SK-N-SH treated with all-trans-retinoic acid at 6 μM for 48 hours (cell line): ENCODE data around the gene TCF3.

Source experiments
- ATAC-seq: fragments of 200-7000 bp; cut with Tn5 transposase; 3 replicates; pipeline ENCODE4 v1.9.1; 2020; ENCODE audit warnings: mild to moderate bottlenecking, moderate library complexity
- ARNTL ChIP-seq: fragments of 450-650 bp; formaldehyde crosslinking; IDR thresholded peaks from 2 replicates; pipeline ENCODE4 v1.5.0; 2020; ENCODE audit warnings: low read depth, mild to moderate bottlenecking, moderate library complexity, borderline replicate concordance
- BACH2 ChIP-seq: fragments of 250-450 bp; sonication (Bioruptor Pico); IDR thresholded peaks from 2 replicates; pipeline ENCODE4 v1.9.0; 2021; ENCODE audit warnings: mild to moderate bottlenecking, borderline replicate concordance
- CSDC2 ChIP-seq: fragments of 250-450 bp; sonication (Bioruptor Pico); IDR thresholded peaks from 2 replicates; pipeline ENCODE4 v1.5.0; 2020; ENCODE audit warnings: mild to moderate bottlenecking, moderate library complexity
- ESRRG ChIP-seq: fragments of 250-450 bp; sonication (Bioruptor Pico); IDR thresholded peaks from 2 replicates; pipeline ENCODE4 v1.6.1; 2021; ENCODE audit warnings: mild to moderate bottlenecking
- GLIS3 ChIP-seq: fragments of 250-450 bp; sonication (Bioruptor Pico); IDR thresholded peaks from 2 replicates; pipeline ENCODE4 v1.5.0; 2020; ENCODE audit warnings: mild to moderate bottlenecking, moderate library complexity
- ISL1 ChIP-seq: fragments of 250-450 bp; sonication (Bioruptor Pico); IDR thresholded peaks from 2 replicates; pipeline ENCODE4 v2.1.2; 2022; ENCODE audit warnings: mild to moderate bottlenecking, moderate library complexity
- OSR1 ChIP-seq: fragments of 250-450 bp; sonication (Bioruptor Pico); IDR thresholded peaks from 2 replicates; pipeline ENCODE4 v1.8.0; 2022; ENCODE audit warnings: moderate library complexity, mild to moderate bottlenecking, inconsistent platforms
- PPARA ChIP-seq: fragments of 250-450 bp; sonication (Bioruptor Pico); IDR thresholded peaks from 2 replicates; pipeline ENCODE4 v1.5.0; 2020; ENCODE audit warnings: mild to moderate bottlenecking, borderline replicate concordance
- RARB ChIP-seq: fragments of 250-450 bp; sonication (Bioruptor Pico); IDR thresholded peaks from 2 replicates; pipeline ENCODE4 v1.8.0; 2021; ENCODE audit warnings: mild to moderate bottlenecking, moderate library complexity
- SNAI2 ChIP-seq: fragments of 250-450 bp; sonication (Bioruptor Pico); IDR thresholded peaks from 2 replicates; pipeline ENCODE4 v1.5.0; 2020; ENCODE audit warnings: mild to moderate bottlenecking, moderate library complexity
- TCF4 ChIP-seq: fragments of 250-450 bp; sonication (Bioruptor Pico); IDR thresholded peaks from 2 replicates; pipeline ENCODE4 v1.8.0; 2021; ENCODE audit warnings: mild to moderate bottlenecking, moderate library complexity, borderline replicate concordance
- TOX ChIP-seq: fragments of 250-450 bp; sonication (Bioruptor Pico); IDR thresholded peaks from 2 replicates; pipeline ENCODE4 v1.8.0; 2021; ENCODE audit warnings: mild to moderate bottlenecking, moderate library complexity, borderline replicate concordance
- ZC3H10 ChIP-seq: fragments of 250-450 bp; sonication (Bioruptor Pico); IDR thresholded peaks from 2 replicates; pipeline ENCODE4 v1.5.1; 2021; ENCODE audit warnings: mild to moderate bottlenecking, moderate library complexity
- ZFP3 ChIP-seq: fragments of 250-450 bp; sonication (Bioruptor Pico); IDR thresholded peaks from 2 replicates; pipeline ENCODE4 v1.5.0; 2020; ENCODE audit warnings: mild to moderate bottlenecking, moderate library complexity
- ZFP30 ChIP-seq: fragments of 450-650 bp; formaldehyde crosslinking; IDR thresholded peaks from 2 replicates; pipeline ENCODE4 v1.5.0; 2022; ENCODE audit warnings: mild to moderate bottlenecking, moderate library complexity
- ZNF70 ChIP-seq: fragments of 450-650 bp; formaldehyde crosslinking; IDR thresholded peaks from 2 replicates; pipeline ENCODE4 v1.5.0; 2020; ENCODE audit warnings: mild to moderate bottlenecking, moderate library complexity
- ZNF8 ChIP-seq: fragments of 450-650 bp; formaldehyde crosslinking; IDR thresholded peaks from 2 replicates; pipeline ENCODE4 v1.5.0; 2020; ENCODE audit warnings: mild to moderate bottlenecking, moderate library complexity
- TF ChIP-seq, protein P1 (sequence below): fragments of 250-450 bp; sonication (Bioruptor Pico); IDR thresholded peaks from 2 replicates; pipeline ENCODE4 v1.5.0; 2020; ENCODE audit warnings: mild to moderate bottlenecking, moderate library complexity
- TF ChIP-seq, protein P2 (sequence below): fragments of 250-450 bp; sonication (Bioruptor Pico); IDR thresholded peaks from 2 replicates; pipeline ENCODE4 v1.8.0; 2020; ENCODE audit warnings: mild to moderate bottlenecking, moderate library complexity, borderline replicate concordance
- TF ChIP-seq, protein P3 (sequence below): fragments of 250-450 bp; sonication (Bioruptor Pico); IDR thresholded peaks from 2 replicates; pipeline ENCODE4 v1.5.1; 2021; ENCODE audit warnings: mild to moderate bottlenecking, moderate library complexity
- TF ChIP-seq, protein P4 (sequence below): fragments of 250-450 bp; sonication (Bioruptor Pico); IDR thresholded peaks from 2 replicates; pipeline ENCODE4 v1.5.1; 2020; ENCODE audit warnings: low read depth, mild to moderate bottlenecking, moderate library complexity

TCF3 gene

DNA sequence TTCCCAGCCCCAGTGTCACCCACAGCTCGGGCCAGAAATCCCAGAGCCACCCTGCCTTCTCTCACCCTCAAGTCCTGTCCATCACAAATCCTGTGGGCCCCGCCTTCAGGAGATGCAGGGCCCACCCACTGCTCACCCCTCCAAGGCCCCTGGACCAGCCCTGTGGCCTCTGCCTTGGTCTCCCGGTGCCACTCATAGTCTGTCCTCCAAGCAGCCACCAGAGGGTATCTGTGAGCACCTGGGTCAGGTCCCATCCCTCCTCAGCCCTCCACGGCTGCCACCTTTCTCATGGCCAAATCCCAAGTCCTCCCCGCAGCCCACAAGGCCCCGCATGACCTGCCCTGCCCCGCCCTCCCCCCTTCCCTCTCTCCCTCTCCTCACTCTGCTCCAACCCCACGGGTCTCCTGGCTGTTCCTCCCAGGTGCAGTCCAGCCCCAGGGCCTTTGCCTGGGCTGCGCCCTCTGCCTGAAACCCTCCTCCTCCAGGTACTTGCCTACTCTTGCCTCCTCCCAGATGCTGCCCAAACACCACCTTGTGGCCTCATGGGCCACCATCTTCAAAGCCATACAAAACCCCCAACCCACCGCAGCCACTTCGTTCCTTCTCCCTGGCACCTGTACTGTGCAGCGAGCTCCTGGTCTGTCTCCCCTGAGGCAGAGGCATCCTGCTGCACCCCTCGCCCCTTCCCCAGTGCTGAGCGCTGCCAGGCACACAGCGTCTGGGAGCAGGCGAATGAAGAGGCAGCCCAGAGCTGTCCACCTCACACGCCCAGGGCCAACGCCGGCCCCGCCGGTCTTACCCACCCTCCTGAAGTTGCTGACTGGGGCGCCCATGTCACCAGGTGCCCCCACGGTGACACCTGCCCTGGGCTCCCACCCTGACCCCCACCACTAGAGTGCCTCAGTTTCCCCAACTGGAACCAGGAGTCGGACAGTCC is 34.0 kb downstream of the TCF3 start:
- TF ChIP-seq, protein P1, sequence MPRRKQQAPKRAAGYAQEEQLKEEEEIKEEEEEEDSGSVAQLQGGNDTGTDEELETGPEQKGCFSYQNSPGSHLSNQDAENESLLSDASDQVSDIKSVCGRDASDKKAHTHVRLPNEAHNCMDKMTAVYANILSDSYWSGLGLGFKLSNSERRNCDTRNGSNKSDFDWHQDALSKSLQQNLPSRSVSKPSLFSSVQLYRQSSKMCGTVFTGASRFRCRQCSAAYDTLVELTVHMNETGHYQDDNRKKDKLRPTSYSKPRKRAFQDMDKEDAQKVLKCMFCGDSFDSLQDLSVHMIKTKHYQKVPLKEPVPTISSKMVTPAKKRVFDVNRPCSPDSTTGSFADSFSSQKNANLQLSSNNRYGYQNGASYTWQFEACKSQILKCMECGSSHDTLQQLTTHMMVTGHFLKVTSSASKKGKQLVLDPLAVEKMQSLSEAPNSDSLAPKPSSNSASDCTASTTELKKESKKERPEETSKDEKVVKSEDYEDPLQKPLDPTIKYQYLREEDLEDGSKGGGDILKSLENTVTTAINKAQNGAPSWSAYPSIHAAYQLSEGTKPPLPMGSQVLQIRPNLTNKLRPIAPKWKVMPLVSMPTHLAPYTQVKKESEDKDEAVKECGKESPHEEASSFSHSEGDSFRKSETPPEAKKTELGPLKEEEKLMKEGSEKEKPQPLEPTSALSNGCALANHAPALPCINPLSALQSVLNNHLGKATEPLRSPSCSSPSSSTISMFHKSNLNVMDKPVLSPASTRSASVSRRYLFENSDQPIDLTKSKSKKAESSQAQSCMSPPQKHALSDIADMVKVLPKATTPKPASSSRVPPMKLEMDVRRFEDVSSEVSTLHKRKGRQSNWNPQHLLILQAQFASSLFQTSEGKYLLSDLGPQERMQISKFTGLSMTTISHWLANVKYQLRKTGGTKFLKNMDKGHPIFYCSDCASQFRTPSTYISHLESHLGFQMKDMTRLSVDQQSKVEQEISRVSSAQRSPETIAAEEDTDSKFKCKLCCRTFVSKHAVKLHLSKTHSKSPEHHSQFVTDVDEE (CRISPR knock-in tag), result no peak
- TF ChIP-seq OSR1, result no peak
- no peak for TF ChIP-seq ZNF70 (CRISPR knock-in tag)
- TF ChIP-seq RARB (CRISPR knock-in tag), result no peak
- no peak for TF ChIP-seq CSDC2 (CRISPR knock-in tag)
- TF ChIP-seq, protein P2, sequence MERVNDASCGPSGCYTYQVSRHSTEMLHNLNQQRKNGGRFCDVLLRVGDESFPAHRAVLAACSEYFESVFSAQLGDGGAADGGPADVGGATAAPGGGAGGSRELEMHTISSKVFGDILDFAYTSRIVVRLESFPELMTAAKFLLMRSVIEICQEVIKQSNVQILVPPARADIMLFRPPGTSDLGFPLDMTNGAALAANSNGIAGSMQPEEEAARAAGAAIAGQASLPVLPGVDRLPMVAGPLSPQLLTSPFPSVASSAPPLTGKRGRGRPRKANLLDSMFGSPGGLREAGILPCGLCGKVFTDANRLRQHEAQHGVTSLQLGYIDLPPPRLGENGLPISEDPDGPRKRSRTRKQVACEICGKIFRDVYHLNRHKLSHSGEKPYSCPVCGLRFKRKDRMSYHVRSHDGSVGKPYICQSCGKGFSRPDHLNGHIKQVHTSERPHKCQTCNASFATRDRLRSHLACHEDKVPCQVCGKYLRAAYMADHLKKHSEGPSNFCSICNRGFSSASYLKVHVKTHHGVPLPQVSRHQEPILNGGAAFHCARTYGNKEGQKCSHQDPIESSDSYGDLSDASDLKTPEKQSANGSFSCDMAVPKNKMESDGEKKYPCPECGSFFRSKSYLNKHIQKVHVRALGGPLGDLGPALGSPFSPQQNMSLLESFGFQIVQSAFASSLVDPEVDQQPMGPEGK (CRISPR knock-in tag), result no peak
- TF ChIP-seq TCF4 (CRISPR knock-in tag), result no peak
- TF ChIP-seq GLIS3, result no peak
- TF ChIP-seq ZFP3 (CRISPR knock-in tag), result no peak
- TF ChIP-seq BACH2, result no peak
- TF ChIP-seq, protein P3, sequence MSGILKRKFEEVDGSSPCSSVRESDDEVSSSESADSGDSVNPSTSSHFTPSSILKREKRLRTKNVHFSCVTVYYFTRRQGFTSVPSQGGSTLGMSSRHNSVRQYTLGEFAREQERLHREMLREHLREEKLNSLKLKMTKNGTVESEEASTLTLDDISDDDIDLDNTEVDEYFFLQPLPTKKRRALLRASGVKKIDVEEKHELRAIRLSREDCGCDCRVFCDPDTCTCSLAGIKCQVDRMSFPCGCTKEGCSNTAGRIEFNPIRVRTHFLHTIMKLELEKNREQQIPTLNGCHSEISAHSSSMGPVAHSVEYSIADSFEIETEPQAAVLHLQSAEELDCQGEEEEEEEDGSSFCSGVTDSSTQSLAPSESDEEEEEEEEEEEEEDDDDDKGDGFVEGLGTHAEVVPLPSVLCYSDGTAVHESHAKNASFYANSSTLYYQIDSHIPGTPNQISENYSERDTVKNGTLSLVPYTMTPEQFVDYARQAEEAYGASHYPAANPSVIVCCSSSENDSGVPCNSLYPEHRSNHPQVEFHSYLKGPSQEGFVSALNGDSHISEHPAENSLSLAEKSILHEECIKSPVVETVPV (CRISPR knock-in tag), result no peak
- TF ChIP-seq ARNTL (CRISPR knock-in tag), result no peak
- TF ChIP-seq ZC3H10, result no peak
- no peak for TF ChIP-seq ESRRG (CRISPR knock-in tag)
- TF ChIP-seq, protein P4, sequence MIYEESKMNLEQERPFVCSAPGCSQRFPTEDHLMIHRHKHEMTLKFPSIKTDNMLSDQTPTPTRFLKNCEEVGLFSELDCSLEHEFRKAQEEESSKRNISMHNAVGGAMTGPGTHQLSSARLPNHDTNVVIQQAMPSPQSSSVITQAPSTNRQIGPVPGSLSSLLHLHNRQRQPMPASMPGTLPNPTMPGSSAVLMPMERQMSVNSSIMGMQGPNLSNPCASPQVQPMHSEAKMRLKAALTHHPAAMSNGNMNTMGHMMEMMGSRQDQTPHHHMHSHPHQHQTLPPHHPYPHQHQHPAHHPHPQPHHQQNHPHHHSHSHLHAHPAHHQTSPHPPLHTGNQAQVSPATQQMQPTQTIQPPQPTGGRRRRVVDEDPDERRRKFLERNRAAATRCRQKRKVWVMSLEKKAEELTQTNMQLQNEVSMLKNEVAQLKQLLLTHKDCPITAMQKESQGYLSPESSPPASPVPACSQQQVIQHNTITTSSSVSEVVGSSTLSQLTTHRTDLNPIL, result no peak
- TF ChIP-seq PPARA, result no peak
- no peak for TF ChIP-seq SNAI2
- no peak for TF ChIP-seq ZNF8 (CRISPR knock-in tag)
- no peak for TF ChIP-seq TOX
- peak; percentile 74 for ATAC-seq

DNA sequence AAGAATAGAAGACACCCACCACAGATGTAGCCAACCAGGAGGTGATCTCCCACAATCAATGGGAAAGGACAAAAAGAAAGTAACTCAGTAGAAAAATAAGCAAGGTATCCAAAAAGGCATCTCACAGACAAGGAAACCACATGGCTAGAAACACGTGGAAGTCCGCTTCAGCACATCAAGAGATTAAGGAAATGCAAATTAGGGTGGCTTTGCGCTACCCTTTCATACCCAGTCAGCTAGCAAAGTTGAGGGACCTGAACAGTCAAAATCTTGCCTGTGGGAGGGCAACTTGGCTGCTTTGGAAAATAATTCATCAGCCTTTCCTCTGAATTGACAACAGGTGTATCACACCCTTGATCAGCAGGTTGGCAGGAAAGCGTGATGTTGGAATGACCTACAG is 35.5 kb downstream of the TCF3 start:
- TF ChIP-seq OSR1 (no peak), GLIS3 (no peak), BACH2 (no peak), CSDC2 (CRISPR knock-in tag) (no peak), ISL1 (CRISPR knock-in tag) (no peak), TCF4 (CRISPR knock-in tag) (no peak), ARNTL (CRISPR knock-in tag) (no peak), ZFP30 (CRISPR knock-in tag) (no peak), ZNF8 (CRISPR knock-in tag) (no peak), RARB (CRISPR knock-in tag) (no peak), SNAI2 (no peak), TOX (no peak)
- TF ChIP-seq, protein P4, result no peak
- TF ChIP-seq, protein P3 (CRISPR knock-in tag), result no peak
- no peak for ATAC-seq
